GM19438 (cell line): ENCODE data around the gene COA8.

Experiments used
- ATAC-seq: cut with Tn5 transposase; IDR thresholded peaks from one replicate; pipeline ENCODE4 v1.9.1; 2021; ENCODE audit warnings: low read depth; ENCODE audit not compliant: unreplicated experiment

Gene COA8

DNA sequence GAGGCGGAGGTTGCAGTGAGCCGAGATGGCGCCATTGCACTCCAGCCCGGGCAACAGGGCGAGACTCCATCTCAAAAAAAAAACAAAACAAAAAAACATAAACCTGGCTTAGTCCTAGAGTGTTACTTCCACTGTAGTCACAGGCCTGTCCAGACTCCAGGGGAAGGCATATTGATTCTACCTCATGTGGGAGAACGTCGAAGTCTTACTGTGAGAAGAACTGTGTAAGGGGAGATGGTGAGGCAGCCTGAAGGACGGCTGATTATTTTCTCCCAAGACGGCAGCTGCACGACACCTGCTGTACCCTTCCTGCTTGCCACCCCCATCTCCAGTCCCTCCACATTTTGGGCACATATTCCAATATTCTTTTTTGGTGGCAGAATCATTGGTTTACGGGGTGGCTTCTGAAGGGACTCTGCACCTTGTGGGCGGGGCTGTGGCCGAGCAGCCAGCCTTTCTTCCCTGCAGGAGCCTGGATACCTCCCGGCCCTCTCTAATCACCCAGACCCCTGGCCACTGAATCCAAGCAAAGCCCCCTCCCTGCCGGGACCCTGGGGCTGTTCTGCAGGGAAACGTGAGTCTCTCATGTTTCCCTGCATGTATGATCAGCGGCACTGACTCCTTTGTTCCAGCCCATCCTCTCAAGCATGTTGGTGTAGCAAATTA, 54.0 kb downstream of the COA8 start:
- no peak for ATAC-seq

DNA sequence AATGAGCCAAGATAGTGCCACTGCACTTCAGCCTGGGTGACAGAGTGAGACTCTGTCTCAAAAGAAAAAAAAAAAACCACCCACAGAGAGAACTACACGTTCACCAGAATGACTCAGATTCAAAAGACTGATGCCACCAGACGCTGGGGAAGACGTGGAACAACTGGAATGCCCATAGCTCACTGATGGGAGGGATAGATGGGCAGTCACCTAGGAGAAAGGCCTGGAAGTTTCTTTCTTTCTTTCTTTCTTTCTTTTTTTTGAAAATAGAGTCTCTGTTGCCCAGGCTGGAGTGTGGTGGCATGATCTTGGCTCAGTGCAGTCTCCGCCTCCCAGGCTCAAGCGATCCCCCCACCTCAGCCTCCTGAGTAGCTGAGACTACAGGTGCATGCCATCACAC, 56.3 kb downstream of the COA8 start:
- no peak for ATAC-seq

DNA sequence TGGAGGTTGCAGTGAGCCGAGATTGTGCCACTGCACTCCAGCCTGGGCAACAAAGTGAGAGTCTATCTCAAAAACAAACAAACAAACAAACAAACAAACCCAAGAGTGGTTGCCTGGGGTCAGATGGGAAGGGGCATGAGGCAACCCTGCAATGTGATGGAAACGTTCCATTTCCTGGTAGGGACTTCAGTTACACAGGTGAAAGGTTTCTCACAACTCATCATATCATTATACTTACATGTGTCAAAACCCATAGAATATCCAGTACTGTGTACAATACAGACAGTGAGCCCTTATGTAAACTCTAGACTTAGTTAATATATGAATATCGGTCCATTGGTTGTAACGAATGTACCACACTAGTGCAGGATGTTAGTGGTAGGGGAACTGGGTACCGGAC, 59.1 kb downstream of the COA8 start:
- ATAC-seq: no peak

DNA sequence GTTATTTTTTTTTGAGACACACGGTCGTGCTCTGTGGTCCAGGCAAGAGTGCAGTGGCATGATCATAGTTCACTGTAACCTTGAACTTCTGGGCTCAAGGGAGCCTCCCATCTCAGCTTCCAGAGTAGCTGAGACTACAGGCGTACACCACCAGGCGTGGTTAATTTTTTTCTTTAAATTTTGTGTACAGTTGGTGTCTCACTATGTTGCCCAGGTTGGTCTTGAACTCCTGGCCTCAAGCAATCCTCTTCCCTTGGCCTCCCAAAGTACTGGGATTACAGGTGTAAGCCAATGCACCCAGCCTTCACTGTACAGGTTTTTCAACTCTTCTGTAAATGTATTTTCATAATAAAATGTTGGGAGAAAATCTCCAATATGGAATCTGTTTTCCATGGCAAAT, 60.5 kb downstream of the COA8 start:
- ATAC-seq: no peak

DNA sequence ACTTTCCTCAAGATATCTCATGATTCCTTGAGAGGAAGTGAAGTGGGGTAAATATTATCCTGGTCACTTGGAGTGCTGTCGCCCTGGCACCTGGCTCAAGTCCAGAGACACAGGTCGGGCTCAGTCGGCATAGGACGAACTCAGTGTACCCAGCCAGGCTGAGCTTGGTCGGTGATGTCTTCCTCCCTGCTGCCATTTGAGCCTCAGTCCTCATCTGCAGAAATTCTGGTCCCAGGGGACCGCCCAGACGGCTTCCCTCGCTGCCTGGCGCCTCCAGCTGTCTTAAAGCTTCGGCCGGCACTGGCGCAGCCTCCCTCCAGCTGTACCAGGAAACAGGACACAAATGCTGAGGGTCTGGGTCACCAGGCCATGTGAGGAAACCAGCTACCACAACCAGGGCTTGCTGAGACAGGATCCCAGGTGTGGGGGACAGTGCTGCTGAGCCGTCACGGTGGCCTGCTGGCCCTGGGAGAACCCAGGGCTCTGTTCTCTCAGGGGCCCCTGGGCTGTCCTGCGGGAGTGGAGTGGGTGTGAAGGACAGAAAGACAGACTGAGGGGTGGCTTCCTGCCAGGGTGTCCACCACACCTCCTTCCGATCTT, 61.2 kb downstream of the COA8 start:
- ATAC-seq: no peak

DNA sequence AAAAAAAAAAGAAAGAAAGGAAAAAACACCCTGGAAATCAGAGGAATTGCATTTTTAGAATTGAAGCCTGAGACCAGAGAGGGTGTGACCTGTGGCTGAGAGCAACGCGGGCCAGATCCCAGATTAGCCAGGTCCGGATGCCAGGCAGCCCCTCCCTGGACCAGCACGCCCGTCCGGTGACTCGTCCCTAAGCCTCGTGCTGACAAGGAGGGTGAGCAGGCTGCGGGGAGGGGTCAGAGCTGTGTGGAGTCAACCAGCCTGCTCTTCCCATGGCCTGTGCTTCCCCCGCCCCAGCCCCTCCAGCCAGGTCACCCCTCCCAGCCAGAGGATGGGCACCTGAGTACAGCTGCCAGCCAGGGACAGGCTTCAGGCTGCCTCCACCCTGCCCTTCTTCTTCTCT, 62.1 kb downstream of the COA8 start:
- ATAC-seq: no peak

DNA sequence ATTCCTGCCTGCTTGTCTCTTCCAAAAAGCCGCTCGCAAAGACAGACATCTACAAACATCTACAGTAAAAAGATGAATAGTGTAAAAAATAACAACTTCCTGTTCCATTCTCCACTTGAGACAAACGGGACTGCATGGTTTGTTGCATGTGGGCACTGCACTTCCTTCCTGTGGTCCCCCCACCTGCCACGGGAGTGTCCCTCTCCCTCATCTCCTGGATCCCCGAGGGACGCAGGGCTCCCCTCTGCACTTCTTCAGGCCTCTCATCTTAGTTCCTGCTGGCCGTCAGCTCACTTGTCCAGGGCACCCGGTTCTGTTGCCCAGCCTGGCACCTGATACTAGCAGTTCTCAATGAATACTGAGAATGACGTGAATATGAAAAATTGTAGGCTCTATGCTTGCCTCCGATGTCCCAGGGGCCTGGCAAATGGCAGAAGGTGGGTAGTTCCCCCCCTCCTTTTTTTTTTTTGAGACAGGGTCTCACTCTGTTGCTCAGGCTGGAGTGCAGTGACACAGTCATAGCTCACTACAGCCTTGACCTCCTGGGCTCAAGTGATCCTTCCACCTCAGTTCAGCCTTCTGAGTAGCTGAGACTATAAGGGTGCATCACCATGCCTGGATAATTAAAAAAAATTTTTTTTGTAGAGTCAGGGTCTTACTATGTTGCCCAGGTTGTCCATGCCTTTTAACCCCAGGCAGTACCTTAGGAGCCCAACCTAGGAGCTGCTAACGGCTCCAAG, 62.8 kb downstream of the COA8 start:
- no peak for ATAC-seq

DNA sequence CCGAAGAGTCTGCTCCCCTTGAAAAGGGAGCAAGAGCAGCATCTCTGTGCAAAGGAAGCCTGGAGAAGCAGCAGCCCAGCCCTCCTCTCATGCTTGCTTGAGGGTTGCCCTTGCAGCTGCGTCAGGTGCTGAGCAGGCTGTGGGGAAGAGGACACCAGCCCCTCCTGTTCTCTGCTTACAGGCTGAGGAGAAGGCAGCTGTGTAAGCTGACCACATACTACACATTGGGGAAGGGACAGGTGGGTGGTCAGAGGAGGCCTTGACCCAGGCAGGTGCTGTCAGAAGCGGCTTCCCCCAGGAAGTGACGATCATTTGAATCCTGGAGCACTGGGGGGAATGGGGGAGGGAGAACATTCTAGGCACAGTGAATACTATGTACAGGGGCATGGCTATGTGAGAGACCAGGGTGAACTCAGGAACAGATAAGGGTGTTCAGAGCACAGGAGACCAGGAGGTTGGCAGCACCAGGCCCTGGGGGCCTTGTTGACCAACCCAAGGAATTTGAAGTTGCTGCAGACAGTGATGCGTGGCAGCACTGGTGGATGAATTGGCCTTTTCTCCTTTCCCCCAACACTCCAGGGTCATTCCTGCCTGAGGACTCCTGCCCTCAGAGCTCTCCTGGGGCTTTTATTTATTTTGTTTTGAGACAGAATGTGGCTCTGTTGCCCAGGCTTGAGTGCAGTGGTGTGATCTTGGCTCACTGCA, 63.5 kb downstream of the COA8 start:
- ATAC-seq: no peak

DNA sequence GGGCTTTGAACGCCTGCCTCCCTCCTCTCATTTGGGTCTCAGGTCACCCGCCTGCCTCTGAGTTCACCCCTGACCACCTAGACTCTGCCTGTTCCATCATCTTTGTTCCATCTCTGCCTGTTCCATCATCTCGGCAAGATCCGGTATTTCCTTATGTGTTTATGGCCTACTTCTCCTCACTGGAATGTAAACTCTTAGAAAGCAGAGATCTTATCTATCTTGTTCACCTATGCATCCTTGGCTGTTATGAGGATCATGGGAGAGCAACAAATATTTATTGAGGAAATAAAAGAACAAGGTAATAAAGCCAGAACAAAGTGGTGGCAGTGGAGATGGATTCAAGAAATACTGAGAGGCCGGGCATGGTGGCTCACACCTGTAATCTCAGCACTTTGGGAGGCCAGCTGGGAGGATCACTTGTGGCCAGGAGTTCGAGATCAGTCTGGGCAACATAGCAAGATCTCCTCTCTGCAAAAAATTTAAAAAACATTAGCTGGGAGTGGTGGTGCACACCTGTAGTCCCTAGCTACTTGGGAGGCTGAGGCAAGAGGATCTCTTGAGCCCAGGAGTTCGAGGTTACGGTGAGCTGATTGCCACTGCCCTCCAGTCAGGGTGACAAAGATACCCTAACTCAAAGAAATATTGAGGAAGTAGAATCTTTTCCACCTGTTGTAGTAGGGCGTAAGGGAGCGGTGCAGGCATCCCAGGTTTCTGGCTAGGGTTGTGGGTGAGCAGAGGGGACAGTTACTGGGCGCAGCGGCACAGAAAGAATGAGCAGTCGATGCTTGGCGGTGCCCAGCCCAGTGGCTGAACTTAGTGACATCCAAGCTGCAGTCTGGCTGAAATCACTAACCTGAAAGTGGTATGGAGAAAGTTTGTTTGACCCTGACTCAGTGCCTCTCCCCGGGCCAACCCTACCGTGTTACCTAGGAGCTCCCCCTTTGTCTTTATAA, 64.6 kb downstream of the COA8 start:
- no peak for ATAC-seq

DNA sequence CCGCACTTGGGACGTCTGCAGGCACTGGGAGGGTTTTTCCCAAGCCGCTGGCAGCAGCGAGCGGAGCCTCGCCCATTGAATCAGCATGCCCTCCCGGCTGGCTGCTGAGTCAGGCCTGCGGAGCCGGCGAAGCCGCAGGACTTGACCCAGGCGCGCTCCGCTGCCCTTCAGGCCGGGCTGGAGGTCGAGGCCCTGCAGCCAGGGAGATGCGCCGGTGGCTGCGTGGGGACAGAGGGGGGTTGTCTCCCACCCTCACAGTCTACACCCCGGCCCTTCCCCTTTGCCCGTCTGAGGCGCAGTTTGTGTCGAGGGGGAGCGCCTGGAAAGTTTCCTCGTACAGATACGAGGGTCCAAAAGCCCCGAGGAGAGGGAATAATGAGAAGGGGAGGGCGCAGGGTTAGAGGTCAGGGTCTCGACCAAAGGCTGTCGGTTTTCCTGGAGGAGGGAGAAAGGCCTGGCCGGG, 65.5 kb downstream of the COA8 start:
- no peak for ATAC-seq

DNA sequence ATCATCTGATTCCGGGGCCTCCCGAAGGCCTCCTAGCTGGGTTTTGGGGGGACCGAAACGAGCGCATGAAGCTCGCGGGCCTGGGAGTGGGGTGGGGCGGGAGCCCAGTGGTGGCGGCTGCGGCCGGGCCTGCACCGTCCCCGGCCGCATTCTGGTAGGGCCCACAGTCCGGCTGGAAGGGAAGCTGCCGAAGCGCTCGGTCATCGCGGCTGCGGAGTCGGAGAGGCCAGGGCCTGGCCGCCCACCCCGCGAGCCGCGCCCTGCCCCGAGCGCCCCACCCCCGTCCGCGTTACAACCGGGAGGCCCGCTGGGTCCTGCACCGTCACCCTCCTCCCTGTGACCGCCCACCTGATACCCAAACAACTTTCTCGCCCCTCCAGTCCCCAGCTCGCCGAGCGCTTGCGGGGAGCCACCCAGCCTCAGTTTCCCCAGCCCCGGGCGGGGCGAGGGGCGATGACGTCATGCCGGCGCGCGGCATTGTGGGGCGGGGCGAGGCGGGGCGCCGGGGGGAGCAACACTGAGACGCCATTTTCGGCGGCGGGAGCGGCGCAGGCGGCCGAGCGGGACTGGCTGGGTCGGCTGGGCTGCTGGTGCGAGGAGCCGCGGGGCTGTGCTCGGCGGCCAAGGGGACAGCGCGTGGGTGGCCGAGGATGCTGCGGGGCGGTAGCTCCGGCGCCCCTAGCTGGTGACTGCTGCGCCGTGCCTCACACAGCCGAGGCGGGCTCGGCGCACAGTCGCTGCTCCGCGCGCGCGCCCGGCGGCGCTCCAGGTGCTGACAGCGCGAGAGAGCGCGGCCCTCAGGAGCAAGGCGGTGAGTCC, 66.1 kb downstream of the COA8 start, which contains the start of gene KLC1:
KLC1 (plus strand) TSS at position 528 of the 819 bp plus-strand sequence. CDS start 25,354 bp downstream, outside the sequence.
- peak; percentile 51 for ATAC-seq

DNA sequence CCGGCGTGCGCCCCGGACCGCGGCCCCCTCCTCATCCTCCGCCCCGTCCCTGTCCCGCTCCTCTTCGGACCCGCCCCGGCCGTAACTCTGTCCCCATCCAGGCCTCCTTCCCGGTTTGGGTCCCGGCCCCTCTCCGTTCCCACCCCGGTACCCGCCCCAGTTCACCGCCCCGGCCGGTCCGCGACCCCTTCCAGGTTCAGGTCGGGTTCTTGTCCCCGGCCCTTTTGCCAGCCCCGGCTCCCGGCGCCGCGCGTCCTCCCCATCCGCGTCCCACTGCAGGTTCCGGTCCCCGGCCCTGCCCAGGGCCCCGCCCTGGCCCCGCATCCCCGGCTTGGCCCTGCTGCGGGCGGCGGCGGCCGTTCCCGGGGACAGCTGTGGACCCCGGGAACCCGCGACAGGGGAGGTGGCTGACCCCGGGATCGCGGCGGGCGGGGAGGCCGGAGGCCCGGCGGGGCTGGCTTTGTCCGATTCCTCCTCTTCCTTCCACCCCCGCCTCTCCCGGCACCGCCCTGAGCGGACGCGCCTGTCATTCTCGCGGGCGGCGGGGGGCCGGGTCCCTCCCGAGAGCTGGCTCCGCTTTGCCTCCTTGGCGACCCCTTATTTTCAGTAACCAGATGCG, 66.9 kb downstream of the COA8 start:
- ATAC-seq: peak; percentile 28

DNA sequence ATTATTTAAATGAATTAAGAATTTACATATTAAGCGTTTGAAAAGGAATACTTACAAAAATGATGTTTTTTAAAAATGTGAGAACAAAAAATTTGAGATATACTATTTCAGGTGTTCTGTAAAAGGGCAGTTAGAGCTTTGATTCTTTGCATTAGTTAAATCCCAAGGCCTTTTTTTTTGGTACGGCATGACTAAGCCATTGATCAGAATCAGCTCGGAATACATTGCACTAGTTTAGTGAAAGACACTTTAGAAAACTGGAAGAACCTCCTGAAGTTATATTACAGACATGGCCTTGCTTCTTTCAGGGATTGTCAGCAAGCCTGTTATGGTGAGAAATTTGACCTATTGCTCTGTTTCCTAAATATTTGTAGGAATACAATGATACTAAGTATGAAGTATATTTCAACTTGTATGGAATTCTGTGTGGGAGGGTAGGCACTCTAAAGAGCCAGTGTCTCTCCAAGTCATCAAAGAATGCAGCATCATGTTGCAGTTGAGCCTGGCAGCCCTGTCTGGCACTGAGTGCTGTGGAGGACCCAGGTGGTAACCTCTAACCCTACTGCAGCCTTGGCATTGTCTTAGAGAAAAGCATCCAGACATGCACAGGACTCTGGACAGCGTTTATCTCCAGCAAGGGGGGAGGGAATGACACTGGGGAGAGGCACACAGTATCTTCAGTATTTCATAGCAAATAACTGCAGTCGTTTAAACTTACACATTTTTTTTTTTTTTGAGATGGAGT, 67.8 kb downstream of the COA8 start:
- ATAC-seq: no peak

DNA sequence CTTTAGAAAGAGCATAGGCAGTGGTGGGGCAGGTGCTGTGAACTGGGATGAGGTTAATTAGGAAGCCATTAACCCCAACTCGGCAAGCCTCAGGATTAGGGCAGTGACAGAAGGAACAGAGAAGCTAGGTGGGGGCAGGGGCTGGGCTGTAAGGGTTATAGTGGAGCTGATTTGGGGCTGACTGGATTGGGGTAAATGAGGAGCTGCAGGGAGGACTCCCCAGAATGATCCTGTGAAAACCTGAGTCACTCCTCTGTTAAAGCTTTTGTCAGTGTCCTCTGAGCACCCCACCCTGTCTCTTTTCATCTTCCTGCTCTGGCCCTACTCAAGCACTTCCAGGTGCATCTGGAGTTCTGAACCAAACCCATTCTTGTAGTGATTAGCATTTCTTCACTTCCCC, 70.6 kb downstream of the COA8 start:
- ATAC-seq: no peak

DNA sequence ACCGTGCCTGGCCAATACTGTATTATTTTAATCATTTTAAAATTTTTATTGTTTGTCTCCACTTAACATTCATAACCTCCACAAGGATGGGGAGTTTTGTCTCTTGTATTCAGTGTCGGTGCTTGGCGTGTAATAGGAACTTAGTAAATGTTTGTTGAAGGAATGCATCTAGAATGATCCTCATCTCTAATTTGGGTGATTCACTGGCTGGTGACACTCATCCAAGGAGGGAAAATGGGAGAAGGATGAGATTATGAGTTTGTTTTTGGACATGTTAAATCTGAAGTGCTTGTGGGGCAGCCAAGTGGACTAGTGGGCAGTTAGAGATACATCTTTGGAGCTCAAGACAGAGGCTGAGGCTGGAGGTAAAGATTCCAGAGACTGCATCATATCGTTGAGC, 71.4 kb downstream of the COA8 start:
- ATAC-seq: no peak

DNA sequence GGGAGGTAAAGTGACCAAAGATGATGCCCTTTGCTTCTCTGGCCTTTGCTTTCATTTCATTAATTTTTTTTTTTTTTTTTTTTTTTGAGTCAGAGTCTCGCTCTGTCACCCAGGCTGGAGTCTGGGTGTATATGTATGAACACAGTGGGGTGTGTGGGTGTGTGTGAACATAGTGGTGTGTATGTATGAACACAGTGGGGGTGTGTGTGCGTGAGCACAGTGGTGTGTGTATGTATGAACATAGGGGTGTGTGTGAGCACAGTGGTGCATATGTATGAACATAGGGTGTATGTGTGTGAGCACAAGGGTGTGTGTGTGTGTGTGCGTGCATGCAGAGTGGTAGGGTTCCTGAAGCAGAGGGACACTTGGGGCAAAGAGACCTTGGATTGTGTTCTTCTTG, 75.8 kb downstream of the COA8 start:
- ATAC-seq: no peak
